Measurements from ENCODE around the gene CTRB1. TPM values are rescaled to one million over a fixed set of nuclear protein-coding genes. Genes with fewer than 3 reads are reported as not detected.

CTRB1 gene
- total and polyA plus RNA-seq, 2 of the 13 experiments (the other 11 are each of a cell fraction or from before 2014, with no cell fraction given) = not detected

DNA sequence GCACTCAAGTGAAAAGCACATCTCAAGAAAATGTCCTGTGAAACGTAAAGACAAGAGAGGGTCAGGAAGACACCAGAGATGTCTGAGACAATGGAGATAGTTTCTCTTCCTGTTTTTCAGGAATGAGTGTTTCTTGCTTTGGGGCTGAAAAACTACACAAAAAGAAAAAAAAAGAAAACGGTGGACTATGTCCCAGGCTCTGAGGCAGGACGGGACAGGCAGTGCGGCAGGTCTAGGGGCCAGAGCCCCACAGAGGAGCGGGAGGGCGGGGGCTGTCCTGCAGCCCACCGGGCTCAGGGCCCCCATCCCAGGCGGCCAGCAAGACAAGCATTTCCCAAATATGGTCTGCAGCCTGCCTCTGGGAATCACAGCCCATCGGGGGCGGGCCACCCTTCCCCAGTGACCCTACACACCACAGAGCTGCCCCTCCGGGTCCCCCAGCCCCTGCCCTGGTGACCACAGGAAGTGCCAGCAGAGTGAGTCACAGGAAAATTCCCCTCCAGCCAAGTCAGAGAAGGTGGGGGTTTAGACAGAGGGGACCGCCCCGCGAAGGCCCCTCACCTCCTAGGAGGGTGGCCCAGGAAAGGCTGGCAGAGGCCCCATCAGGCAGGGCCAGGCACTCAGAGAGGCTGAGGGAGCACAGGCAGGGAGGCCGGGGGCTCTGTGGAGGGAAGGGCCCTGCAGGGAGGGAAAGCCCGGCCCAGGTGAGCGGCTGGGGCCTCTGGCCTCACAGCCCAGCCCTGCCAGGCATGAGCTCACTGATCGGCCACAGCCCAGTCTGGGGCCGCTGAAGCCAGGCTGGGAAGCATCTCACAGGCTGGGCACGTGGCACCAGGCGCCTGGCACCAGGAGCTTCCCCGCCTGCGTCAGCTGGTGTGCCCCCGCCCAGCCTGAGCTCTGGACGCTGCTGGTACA, 26.3 kb downstream of the CTRB1 start (continued):
- TF ChIP-seq NCOA5 (CRISPR knock-in tag; IDR thresholded peaks at IDR 0.05) (no peak), KLF16 (CRISPR knock-in tag; IDR thresholded peaks at IDR 0.05) (peak in 1 of 2 experiments; percentile 98; a peak in 2 of 4 replicates), IKZF5 (CRISPR knock-in tag; IDR thresholded peaks at IDR 0.05) (peak; percentile 99), TAF1 (CRISPR knock-in tag; IDR thresholded peaks at IDR 0.05) (peak; percentile 83), HOXA9 (CRISPR knock-in tag; IDR thresholded peaks at IDR 0.05; ENCODE audit: borderline replicate concordance) (no peak), ZNF770 (CRISPR knock-in tag; IDR thresholded peaks at IDR 0.05) (peak; percentile 95), SALL2 (CRISPR knock-in tag; IDR thresholded peaks at IDR 0.05) (peak; percentile 94; the same call in 1 of the 2 replicates), SMARCE1 (IDR thresholded peaks at IDR 0.05; ENCODE audit: borderline replicate concordance) (peak; percentile 26; the same call in 1 of the 2 replicates), TARDBP (CRISPR knock-in tag; IDR thresholded peaks at IDR 0.05) (peak; percentile 97), RXRA (CRISPR knock-in tag; IDR thresholded peaks at IDR 0.05) (peak; percentile 99), ETV5 (CRISPR knock-in tag; IDR thresholded peaks at IDR 0.05; ENCODE audit: borderline replicate concordance) (peak; percentile 100), SP4 (CRISPR knock-in tag; IDR thresholded peaks at IDR 0.05) (peak; percentile 92), TRIM22 (IDR thresholded peaks at IDR 0.05) (no peak), ZNF607 (CRISPR knock-in tag; IDR thresholded peaks at IDR 0.05; ENCODE audit: borderline replicate concordance) (peak; percentile 94; the same call in 1 of the 2 replicates), ZNF790 (CRISPR knock-in tag; IDR thresholded peaks at IDR 0.05; ENCODE audit: borderline replicate concordance) (peak; percentile 26; the same call in 1 of the 2 replicates), ZNF776 (CRISPR knock-in tag; IDR thresholded peaks at IDR 0.05) (peak; percentile 97), CCAR2 (optimal IDR thresholded peaks at IDR 0.05; ENCODE audit: low read depth, low read length) (peak; percentile 80)
- TF ChIP-seq, protein P1, sequence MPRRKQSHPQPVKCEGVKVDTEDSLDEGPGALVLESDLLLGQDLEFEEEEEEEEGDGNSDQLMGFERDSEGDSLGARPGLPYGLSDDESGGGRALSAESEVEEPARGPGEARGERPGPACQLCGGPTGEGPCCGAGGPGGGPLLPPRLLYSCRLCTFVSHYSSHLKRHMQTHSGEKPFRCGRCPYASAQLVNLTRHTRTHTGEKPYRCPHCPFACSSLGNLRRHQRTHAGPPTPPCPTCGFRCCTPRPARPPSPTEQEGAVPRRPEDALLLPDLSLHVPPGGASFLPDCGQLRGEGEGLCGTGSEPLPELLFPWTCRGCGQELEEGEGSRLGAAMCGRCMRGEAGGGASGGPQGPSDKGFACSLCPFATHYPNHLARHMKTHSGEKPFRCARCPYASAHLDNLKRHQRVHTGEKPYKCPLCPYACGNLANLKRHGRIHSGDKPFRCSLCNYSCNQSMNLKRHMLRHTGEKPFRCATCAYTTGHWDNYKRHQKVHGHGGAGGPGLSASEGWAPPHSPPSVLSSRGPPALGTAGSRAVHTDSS (CRISPR knock-in tag; conservative IDR thresholded peaks at IDR 0.05) = 0 out of 2 replicates have a peak, but pooled peaks have one; percentile 62
- TF ChIP-seq, protein P2, sequence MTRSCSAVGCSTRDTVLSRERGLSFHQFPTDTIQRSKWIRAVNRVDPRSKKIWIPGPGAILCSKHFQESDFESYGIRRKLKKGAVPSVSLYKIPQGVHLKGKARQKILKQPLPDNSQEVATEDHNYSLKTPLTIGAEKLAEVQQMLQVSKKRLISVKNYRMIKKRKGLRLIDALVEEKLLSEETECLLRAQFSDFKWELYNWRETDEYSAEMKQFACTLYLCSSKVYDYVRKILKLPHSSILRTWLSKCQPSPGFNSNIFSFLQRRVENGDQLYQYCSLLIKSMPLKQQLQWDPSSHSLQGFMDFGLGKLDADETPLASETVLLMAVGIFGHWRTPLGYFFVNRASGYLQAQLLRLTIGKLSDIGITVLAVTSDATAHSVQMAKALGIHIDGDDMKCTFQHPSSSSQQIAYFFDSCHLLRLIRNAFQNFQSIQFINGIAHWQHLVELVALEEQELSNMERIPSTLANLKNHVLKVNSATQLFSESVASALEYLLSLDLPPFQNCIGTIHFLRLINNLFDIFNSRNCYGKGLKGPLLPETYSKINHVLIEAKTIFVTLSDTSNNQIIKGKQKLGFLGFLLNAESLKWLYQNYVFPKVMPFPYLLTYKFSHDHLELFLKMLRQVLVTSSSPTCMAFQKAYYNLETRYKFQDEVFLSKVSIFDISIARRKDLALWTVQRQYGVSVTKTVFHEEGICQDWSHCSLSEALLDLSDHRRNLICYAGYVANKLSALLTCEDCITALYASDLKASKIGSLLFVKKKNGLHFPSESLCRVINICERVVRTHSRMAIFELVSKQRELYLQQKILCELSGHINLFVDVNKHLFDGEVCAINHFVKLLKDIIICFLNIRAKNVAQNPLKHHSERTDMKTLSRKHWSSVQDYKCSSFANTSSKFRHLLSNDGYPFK (CRISPR knock-in tag; IDR thresholded peaks at IDR 0.05; ENCODE audit: borderline replicate concordance) = peak; percentile 89
